Measurements from ENCODE around the gene NAV1.

DNA sequence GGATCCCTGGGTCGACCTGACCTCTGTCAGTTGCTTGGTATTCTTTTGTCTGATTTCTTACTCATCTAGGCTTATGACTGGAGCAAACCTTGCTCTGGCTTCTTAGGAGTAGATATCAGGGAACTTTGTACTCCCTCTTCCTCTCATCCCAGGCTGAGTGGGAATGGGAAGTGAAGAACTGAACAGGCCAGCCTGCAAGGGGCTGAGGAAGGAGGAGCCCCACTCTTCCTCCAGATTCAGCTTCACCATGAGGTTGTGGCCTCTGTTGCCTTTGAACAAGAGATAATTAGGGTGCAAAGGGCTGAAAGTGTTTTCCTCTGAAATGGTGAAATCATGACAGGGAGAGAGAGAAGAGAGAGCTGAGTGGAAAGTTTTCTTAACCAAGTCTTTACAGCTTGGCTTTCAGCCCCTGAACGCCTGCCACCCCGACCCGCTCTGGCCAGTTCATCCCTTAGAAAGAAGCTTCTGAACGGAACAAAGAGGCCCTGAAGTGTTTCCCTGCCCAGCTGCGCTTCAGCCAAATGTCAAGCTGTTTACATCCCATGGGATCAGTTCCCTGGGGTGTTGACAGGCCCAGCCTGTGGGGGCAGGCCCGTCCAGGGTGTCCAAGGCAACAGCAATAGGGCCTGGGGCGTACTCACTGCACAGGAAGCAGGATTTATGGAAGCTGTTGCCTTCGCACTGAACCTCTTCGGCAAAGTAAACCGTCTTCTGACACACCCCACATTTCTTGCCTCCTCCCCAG lies 43.2 kb upstream of the NAV1 start:
- TF ChIP-seq, protein P1, sequence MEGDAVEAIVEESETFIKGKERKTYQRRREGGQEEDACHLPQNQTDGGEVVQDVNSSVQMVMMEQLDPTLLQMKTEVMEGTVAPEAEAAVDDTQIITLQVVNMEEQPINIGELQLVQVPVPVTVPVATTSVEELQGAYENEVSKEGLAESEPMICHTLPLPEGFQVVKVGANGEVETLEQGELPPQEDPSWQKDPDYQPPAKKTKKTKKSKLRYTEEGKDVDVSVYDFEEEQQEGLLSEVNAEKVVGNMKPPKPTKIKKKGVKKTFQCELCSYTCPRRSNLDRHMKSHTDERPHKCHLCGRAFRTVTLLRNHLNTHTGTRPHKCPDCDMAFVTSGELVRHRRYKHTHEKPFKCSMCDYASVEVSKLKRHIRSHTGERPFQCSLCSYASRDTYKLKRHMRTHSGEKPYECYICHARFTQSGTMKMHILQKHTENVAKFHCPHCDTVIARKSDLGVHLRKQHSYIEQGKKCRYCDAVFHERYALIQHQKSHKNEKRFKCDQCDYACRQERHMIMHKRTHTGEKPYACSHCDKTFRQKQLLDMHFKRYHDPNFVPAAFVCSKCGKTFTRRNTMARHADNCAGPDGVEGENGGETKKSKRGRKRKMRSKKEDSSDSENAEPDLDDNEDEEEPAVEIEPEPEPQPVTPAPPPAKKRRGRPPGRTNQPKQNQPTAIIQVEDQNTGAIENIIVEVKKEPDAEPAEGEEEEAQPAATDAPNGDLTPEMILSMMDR (optimal IDR thresholded peaks at IDR 0.05 in 1 of 3, IDR thresholded peaks at IDR 0.05 in 1 of 3, conservative IDR thresholded peaks at IDR 0.05 in 1 of 3; ENCODE audit: extremely low read depth in 1 of 3, insufficient read depth in 2 of 3, low read length in 3 of 3), result no peak
- TF ChIP-seq EZH2 (IDR thresholded peaks at IDR 0.05; ENCODE audit: low read length), result no peak
